Esophagus muscularis mucosa (tissue), 4 donors: Measurements from ENCODE around the gene SMIM30. TPM values are rescaled to one million over a fixed set of nuclear protein-coding genes. Genes with fewer than 3 reads are reported as not detected.

Experiments used
- DNase-seq: peaks from one replicate; pipeline ENCODE4 v3.0.0-alpha.2; 2017; ENCODE audit errors: extremely low spot score
- H3K27ac ChIP-seq, 4 donors: fragments of 200-600 bp; sonication (generic); replicated peaks in 1 of 4; 1 replicate in 3 of 4; 2 replicates in 1 of 4; pipeline ENCODE4 v1.5.1; 2016 to 2019; ENCODE audit warnings: mild to moderate bottlenecking in 1 of 4
- H3K27me3 ChIP-seq, 4 donors: fragments of 200-600 bp; sonication (generic); one replicate each; pipeline versions ENCODE4 v1.5.1 to v1.6.0; 2016 to 2019
- H3K36me3 ChIP-seq, 4 donors: fragments of 200-600 bp; sonication (generic); one replicate each; pipeline ENCODE4 v1.5.1; 2016 to 2019
- H3K4me1 ChIP-seq, 4 donors: fragments of 200-600 bp; sonication (generic); one replicate each; pipeline ENCODE4 v1.5.1; 2016 to 2019
- H3K4me3 ChIP-seq, 4 donors: fragments of 200-600 bp; sonication (generic); 1 replicate in 2 of 4; 2 replicates in 2 of 4; pipeline ENCODE4 v1.5.1; 2016 to 2019; ENCODE audit warnings: mild to moderate bottlenecking in 4 of 4, moderate library complexity in 1 of 4
- H3K9me3 ChIP-seq, 4 donors: fragments of 200-600 bp; sonication (generic); 1 replicate in 3 of 4; 2 replicates in 1 of 4; pipeline ENCODE4 v1.5.1; 2016 to 2019
- CTCF ChIP-seq, 3 experiments: fragments of 200-600 bp in 2 of 3; fragments of 450-650 bp in 1 of 3; sonication (generic) in 2 of 3; IDR thresholded peaks; one replicate each; pipeline ENCODE4 v1.5.1; 2017 to 2019; ENCODE audit warnings: antibody characterized with exemption in 3 of 3, mild to moderate bottlenecking in 2 of 3, moderate library complexity in 1 of 3
- EP300 ChIP-seq: sonication (generic); formaldehyde crosslinking; IDR thresholded peaks from one replicate; pipeline ENCODE4 v1.6.1; 2017; ENCODE audit warnings: antibody characterized with exemption
- POLR2A ChIP-seq: fragments of 450-650 bp; IDR thresholded peaks from one replicate; pipeline ENCODE4 v1.6.1; 2017; ENCODE audit warnings: antibody characterized with exemption, moderate library complexity, mild to moderate bottlenecking, low read depth
- POLR2AphosphoS5 ChIP-seq, 2 donors: sonication (generic); formaldehyde crosslinking; IDR thresholded peaks; one replicate each; pipeline ENCODE4 v1.6.1; 2017; ENCODE audit warnings: antibody characterized with exemption in 2 of 2
- WGBS: methylation state at CpG from one replicate; pipeline ENCODE4 v1.1.5; 2018; 5-methylcytosine and 5-hydroxymethylcytosine counted together
- intact Hi-C: fragments of 100-400 bp; cut with DNase I; formaldehyde crosslinking; loops from one replicate; pipeline ENCODE4 v1.15.1; 2023
- total RNA-seq, 4 donors: library from RNA; depleted of rRNA; stranded (reverse); fragments of >200 nt; gene quantifications; one replicate each; pipeline versions ENCODE4 v1.1.0 to v1.2.1, GENCODE V29; 2016

Gene SMIM30
- total RNA-seq, 4 donors from 2014 or later, result 25.2 to 37.8 (median 35.2) TPM

- intact Hi-C loops, result no loop called here
- no peaks in the 10 kb centered on the region for H3K36me3 ChIP-seq
- H3K4me3 ChIP-seq, result no peak overlapping the region
- no peak for DNase-seq
- TF ChIP-seq POLR2AphosphoS5 (IDR thresholded peaks at IDR 0.05), result no peak
- 68% methylated on average over 2 of the region's 2 CpGs for WGBS
- H3K9me3 ChIP-seq, result no peaks in the 10 kb centered on the region
- no peaks in the 10 kb centered on the region for H3K27me3 ChIP-seq
- H3K27ac ChIP-seq, result no peak overlapping the region
- no peaks in the 10 kb centered on the region for H3K4me1 ChIP-seq
Observed at GRCh38 chr7:113078331-113078730, 40.0 kb downstream of the SMIM30 start.

GRCh38 chr7:113076703-113077102 is 41.7 kb downstream of the SMIM30 start:
- DNase-seq, result no peak
- H3K36me3 ChIP-seq, result no peaks in the 10 kb centered on the region
- H3K9me3 ChIP-seq, result no peaks in the 10 kb centered on the region
- no peak overlapping the region for H3K4me3 ChIP-seq
- intact Hi-C loops, result no loop called here
- no peak overlapping the region for H3K27ac ChIP-seq
- TF ChIP-seq POLR2A (no peak), EP300 (no peak), CTCF (IDR thresholded peaks at IDR 0.05) (no peak), POLR2AphosphoS5 (IDR thresholded peaks at IDR 0.05) (no peak)
- H3K27me3 ChIP-seq, result no peaks in the 10 kb centered on the region
- WGBS, result 80% methylated on average over 3 of the region's 3 CpGs
- no peaks in the 10 kb centered on the region for H3K4me1 ChIP-seq

GRCh38 chr7:113071465-113071864 is 46.9 kb downstream of the SMIM30 start:
- Histone ChIP-seq H3K4me3 (no peak overlapping the region), H3K27me3 (no peaks in the 10 kb centered on the region)
- no peak for DNase-seq

More at GRCh38 chr7:113071465-113071864, 46.9 kb downstream of the SMIM30 start:
- H3K27ac ChIP-seq, result no peak overlapping the region
- WGBS, result 19% methylated on average over 1 of the region's 1 CpG
- no peaks in the 10 kb centered on the region for H3K4me1 ChIP-seq
- TF ChIP-seq POLR2A (no peak), POLR2AphosphoS5 (IDR thresholded peaks at IDR 0.05) (no peak), EP300 (no peak), CTCF (IDR thresholded peaks at IDR 0.05) (no peak)
- H3K9me3 ChIP-seq, result no peaks in the 10 kb centered on the region
- H3K36me3 ChIP-seq, result no peaks in the 10 kb centered on the region
- intact Hi-C loops, result no loop called here

Other genes starting within 250 kb of the SMIM30 start
- 1 to 10 TPM in 2 of 4 donors, under 1 TPM in 1, not detected in 1; 0.46 to 1.7 (median 1.7) TPM for gene GPR85, start 31.7 kb downstream of the SMIM30 start, total RNA-seq